Stimulated activated CD8-positive, alpha-beta memory T cell treated with anti-CD3 and anti-CD28 coated beads, Interleukin-12 subunit alpha, Interleukin-12 subunit beta, amount 100 ng/mL, for 4 hours (primary cell): Measurements from ENCODE around the gene RNPEP.
"Not testable (repeated sequence)": the region's sequence is repeated elsewhere in the genome, so short reads cannot be mapped to it uniquely, and the experiment has no call there.

Experiments used
- DNase-seq: peaks from one replicate; pipeline ENCODE4 v3.0.0-alpha.2; 2020; ENCODE audit warnings: low read depth

Gene RNPEP

GRCh38 chr1:202010180-202011015, 27.9 kb downstream of the RNPEP start, which contains the start of gene ELF3:
Gene ELF3 (plus strand): TSS chr1:202010587. CDS start chr1:202011137, 550 bp downstream.
- DNase-seq = no peak

DNA sequence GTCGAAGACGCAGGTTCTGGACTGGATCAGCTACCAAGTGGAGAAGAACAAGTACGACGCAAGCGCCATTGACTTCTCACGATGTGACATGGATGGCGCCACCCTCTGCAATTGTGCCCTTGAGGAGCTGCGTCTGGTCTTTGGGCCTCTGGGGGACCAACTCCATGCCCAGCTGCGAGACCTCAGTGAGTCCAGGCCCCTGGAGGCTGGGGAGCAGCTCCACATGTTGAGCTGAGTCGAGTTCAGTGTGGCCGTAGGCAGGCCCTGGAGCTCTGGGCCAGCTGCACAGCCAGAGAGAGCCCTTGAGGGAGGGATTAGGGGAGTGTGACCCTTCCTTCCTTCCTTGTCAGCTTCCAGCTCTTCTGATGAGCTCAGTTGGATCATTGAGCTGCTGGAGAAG, 29.5 kb downstream of the RNPEP start:
- no peak for DNase-seq

GRCh38 chr1:202012544-202013478, 30.4 kb downstream of the RNPEP start:
- DNase-seq = no peak

DNA sequence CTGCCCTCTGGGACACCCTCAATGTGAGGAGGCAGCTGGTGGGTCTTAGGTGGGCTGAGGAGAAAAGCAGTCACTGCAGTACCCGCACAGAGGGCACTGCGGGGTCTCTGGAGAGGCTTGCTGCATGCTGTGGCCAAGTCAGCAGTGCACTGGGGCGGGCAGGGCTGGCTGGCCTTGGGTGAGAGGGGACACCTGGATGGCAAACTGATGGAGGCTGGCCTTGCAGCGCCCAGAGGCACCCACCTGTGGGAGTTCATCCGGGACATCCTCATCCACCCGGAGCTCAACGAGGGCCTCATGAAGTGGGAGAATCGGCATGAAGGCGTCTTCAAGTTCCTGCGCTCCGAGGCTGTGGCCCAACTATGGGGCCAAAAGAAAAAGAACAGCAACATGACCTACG, 31.2 kb downstream of the RNPEP start:
- DNase-seq = no peak

GRCh38 chr1:202014060-202014459, 31.6 kb downstream of the RNPEP start:
- DNase-seq = no peak

DNA sequence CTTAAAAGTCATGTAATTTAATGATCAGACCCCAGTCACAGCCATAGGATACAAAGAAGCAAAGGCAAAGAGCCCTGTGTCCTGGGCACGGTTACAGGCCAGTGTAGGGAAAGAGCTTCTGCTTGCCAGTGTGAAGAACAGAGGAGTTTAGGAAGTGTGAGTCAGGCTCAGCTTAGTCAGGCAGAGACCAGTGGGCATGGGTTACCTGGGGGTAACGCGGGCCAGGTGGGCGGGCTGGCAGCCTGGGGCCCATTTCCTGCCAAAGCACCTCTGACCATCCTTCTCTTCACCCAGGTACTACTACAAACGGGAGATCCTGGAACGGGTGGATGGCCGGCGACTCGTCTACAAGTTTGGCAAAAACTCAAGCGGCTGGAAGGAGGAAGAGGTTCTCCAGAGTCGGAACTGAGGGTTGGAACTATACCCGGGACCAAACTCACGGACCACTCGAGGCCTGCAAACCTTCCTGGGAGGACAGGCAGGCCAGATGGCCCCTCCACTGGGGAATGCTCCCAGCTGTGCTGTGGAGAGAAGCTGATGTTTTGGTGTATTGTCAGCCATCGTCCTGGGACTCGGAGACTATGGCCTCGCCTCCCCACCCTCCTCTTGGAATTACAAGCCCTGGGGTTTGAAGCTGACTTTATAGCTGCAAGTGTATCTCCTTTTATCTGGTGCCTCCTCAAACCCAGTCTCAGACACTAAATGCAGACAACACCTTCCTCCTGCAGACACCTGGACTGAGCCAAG, 32.6 kb downstream of the RNPEP start:
- no peak for DNase-seq

- DNase-seq = no peak
These were observed 33.2 kb downstream of the RNPEP start for GRCh38 chr1:202015662-202015937.

DNA sequence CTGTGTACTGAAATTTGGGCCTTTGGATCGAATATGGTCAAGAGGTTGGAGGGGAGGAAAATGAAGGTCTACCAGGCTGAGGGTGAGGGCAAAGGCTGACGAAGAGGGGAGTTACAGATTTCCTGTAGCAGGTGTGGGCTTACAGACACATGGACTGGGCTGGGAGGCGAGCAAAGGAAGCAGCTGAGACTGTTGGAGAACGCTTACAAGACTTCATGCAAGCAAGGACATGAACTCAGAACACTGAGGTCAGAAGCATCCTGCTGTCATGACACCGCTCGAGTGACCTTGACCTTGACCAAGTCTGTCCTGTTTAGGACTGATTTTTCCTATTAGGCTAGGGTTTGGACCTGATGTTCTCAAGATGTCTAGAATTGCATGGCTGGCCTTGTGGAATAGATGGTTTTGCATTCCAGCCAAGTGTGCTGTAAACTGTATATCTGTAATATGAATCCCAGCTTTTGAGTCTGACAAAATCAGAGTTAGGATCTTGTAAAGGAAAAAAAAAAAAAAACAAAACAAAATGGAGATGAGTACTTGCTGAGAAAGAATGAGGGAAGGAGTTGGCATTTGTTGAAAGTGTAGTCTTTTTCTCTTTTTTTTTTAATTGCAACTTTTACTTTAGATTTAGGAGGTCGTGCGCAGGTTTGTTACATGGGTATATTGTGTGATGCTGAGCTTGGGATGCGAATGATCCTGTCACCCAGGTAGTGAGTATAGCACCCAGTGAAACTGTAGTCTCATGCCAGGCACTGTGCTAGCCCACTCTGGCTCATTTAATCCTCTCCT, 33.8 kb downstream of the RNPEP start:
- DNase-seq = no peak

GRCh38 chr1:202016811-202017748, 34.6 kb downstream of the RNPEP start:
- no peak for DNase-seq

- DNase-seq = no peak
These were observed 35.5 kb downstream of the RNPEP start for GRCh38 chr1:202017749-202018467.

- no peak for DNase-seq
These were observed 36.2 kb downstream of the RNPEP start for GRCh38 chr1:202018468-202019234.

DNA sequence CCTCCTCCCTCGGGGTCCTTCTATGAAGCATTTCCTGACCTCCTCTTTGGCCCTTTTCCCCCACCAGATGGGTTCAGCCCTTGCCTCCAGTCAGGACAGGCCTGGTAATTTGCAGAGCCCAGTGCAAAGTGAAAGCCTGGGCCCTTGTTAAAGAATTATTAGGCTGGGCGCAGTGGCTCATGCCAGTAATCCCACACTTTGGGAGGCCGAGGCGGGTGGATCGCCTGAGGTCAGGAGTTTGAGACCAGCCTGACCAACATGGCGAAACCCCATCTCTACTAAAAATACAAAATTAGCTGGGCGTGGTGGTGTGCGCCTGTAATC, 36.7 kb downstream of the RNPEP start:
- DNase-seq = not testable (repeated sequence)

DNA sequence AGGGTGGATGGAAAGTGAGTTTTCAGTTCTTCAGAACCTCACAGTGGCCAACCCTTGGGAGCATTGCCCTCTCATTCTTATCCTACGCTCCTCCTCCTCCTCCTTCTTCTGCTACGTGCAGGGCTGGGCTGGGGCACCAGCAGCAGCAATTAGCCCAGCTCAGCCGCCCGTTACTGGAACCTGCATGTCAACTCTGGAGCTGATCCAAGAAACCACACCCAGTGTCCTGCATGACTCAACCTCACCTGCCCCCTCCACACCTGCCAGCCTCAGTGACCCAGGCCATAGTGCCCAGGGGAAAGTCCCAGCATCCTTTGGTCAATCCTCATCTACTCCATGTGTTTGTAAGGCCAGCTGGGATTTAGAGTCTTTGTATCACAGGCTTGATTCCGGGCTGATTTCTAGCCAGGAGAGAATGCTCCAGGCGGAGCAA, 40.6 kb downstream of the RNPEP start:
- no peak for DNase-seq

DNA sequence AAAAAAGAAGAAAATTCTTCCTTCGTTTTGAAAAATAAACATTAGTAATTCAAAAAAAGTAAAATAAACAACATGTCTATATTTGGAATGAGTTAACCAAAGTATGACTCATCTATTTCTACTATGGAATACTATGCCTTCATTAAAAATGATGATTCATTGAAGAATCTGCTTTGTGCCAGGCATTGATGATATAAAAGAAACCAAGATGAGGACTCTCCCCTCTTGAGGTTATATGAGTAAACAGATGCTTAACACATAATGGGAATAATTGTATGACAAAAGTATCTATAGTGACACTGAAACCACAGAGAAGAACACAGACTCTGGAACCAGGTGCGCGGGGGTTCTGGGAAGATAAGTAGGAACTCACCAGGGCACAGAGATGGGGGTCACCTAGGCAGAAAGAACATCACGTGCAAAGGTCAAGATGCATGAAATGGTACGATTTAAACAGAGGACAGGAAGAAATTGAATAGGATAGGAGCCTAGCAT, 46.8 kb downstream of the RNPEP start:
- DNase-seq = no peak

DNA sequence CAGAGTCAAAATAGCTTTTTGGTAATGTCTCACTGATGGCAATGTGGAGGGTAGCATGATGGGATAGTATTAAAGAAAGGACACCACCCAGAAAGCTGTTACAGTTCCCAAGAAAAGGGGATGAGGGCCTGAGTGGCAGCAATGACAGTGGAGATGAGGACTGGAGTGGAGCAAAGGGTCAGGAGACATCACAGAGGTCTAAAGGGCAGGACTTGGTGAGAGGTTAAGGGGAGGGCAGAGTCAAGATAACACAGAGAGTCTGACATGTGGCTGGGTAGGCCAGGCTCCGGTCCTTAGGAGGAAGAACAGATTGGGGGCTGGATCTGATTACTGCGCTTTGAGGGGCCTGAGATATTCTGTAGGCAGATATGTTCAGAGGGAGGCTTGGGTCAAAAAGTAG, 47.3 kb downstream of the RNPEP start:
- no peak for DNase-seq

GRCh38 chr1:202031796-202032195, 49.3 kb downstream of the RNPEP start:
- DNase-seq = no peak

DNA sequence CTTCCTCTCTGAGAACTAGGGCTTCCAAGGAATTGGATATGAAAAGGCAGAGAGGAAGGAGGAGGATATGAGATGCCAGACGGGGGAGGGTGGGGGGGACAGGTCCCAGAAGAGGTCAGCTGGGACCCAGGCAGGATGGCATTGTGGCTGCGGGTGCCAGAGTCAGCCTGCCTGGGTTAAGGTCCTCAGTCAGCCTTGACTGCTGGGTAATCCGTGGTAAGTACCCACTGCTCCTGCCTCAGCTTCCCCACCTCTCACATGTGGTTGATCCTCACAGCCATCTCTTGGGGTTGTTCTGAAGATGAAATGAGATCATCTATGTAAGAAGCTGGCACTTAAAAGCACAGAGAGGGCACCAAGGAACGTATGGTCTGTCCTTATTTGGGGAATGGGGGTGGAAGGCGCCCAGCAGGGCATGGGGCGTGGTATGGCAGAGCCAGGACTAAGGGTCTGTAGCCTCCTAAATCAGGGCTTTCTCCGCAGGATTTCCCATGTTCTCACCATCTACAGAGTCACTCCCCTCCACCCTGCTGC, 51.8 kb downstream of the RNPEP start:
- DNase-seq = no peak

- no peak for DNase-seq
These were observed 52.4 kb downstream of the RNPEP start for GRCh38 chr1:202034683-202035462.
